ENCODE data around the gene OR4D2.

DNA sequence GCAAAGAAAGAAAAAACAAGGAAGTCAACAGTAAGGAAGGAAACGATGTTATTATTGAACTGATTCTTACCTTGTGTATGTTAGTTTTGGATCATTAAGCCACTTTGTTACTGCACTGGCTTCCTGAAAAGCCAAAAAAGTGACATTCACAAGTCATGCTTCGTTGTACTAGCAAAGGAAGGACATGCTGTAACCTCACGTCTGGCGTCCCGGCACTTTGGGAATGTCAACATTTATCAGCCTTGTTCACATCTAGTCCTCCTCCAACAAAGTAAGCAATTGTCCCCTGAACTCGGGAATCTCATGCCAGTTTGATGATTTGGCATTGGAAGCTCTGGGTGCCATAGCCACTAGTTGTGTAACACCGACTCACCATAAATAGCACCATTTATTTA is 53.0 kb downstream of the OR4D2 start:
- TF ChIP-seq POLR2A (IDR thresholded peaks at IDR 0.05): no peak
- TF ChIP-seq, protein P1, sequence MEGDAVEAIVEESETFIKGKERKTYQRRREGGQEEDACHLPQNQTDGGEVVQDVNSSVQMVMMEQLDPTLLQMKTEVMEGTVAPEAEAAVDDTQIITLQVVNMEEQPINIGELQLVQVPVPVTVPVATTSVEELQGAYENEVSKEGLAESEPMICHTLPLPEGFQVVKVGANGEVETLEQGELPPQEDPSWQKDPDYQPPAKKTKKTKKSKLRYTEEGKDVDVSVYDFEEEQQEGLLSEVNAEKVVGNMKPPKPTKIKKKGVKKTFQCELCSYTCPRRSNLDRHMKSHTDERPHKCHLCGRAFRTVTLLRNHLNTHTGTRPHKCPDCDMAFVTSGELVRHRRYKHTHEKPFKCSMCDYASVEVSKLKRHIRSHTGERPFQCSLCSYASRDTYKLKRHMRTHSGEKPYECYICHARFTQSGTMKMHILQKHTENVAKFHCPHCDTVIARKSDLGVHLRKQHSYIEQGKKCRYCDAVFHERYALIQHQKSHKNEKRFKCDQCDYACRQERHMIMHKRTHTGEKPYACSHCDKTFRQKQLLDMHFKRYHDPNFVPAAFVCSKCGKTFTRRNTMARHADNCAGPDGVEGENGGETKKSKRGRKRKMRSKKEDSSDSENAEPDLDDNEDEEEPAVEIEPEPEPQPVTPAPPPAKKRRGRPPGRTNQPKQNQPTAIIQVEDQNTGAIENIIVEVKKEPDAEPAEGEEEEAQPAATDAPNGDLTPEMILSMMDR (IDR thresholded peaks at IDR 0.05): no peak
